Progenitor cell of endocrine pancreas (in vitro differentiated cells): ENCODE data around the gene PDIA4. TPM values are rescaled to one million over a fixed set of nuclear protein-coding genes. Genes with fewer than 3 reads are reported as not detected.
"Not testable (repeated sequence)": the region's sequence is repeated elsewhere in the genome, so short reads cannot be mapped to it uniquely, and the experiment has no call there.

Experiments
- DNase-seq: peaks from one replicate; pipeline ENCODE4 v3.0.0; 2021; ENCODE audit warnings: low spot score; ENCODE audit not compliant: unreplicated experiment
- H3K27ac Mint-ChIP-seq: 2 replicates; pipeline ENCODE4 v1.8.0; 2021; ENCODE audit warnings: mild to moderate bottlenecking, moderate library complexity, mixed read lengths
- H3K27me3 Mint-ChIP-seq: 2 replicates; pipeline ENCODE4 v1.8.0; 2021; ENCODE audit warnings: mixed read lengths
- H3K36me3 Mint-ChIP-seq: 2 replicates; pipeline ENCODE4 v1.8.0; 2022; ENCODE audit warnings: mixed read lengths; ENCODE audit not compliant: insufficient read depth
- H3K4me1 Mint-ChIP-seq: 2 replicates; pipeline ENCODE4 v1.8.0; 2021; ENCODE audit warnings: low read depth, mixed read lengths
- H3K4me3 Mint-ChIP-seq: 2 replicates; pipeline ENCODE4 v1.8.0; 2021; ENCODE audit warnings: low read depth, mild to moderate bottlenecking, moderate library complexity, mixed read lengths
- H3K9me3 Mint-ChIP-seq: 2 replicates; pipeline ENCODE4 v1.8.0; 2021; ENCODE audit warnings: low read depth, mixed read lengths
- CTCF ChIP-seq: fragments of 200-600 bp; sonication (generic); IDR thresholded peaks from one replicate; pipeline ENCODE4 v1.5.0; 2021; ENCODE audit warnings: antibody characterized with exemption, mild to moderate bottlenecking; ENCODE audit not compliant: unreplicated experiment
- total RNA-seq: library from RNA; stranded (reverse); gene quantifications from 2 replicates; pipeline ENCODE4 v1.2.1, GENCODE V29; 2021

The PDIA4 gene
- total RNA-seq, 1 donor from 2014 or later = 238 TPM

GRCh38 chr7:149031353-149031910, 3.1 kb upstream of the PDIA4 start:
- no peak for TF ChIP-seq CTCF
- Mint-ChIP-seq H3K27me3 (peaks cover 5% of the 10 kb centered on the region), H3K27ac (no peak overlapping the region), H3K36me3 (no peaks in the 10 kb centered on the region), H3K4me1 (peaks cover 9% of the 10 kb centered on the region), H3K4me3 (no peak overlapping the region), H3K9me3 (no peaks in the 10 kb centered on the region)
- DNase-seq = no peak

GRCh38 chr7:149030439-149030838, 2.1 kb upstream of the PDIA4 start:
- not testable (repeated sequence) for H3K27ac Mint-ChIP-seq, DNase-seq, H3K36me3 Mint-ChIP-seq, H3K4me3 Mint-ChIP-seq, H3K9me3 Mint-ChIP-seq, H3K27me3 Mint-ChIP-seq
- peaks cover 16% of the 10 kb centered on the region for H3K4me1 Mint-ChIP-seq

GRCh38 chr7:149027611-149028345, 527 bp downstream of the PDIA4 start:
- no peak for DNase-seq
- no peak for TF ChIP-seq CTCF
- Mint-ChIP-seq H3K36me3 (peaks cover 4% of the 10 kb centered on the region), H3K4me3 (peak overlapping the region; percentile 86), H3K27ac (peak overlapping the region; percentile 98), H3K4me1 (peaks cover 20% of the 10 kb centered on the region), H3K9me3 (no peaks in the 10 kb centered on the region), H3K27me3 (peaks cover 5% of the 10 kb centered on the region)

- Mint-ChIP-seq H3K27me3 (peaks cover 5% of the 10 kb centered on the region), H3K4me1 (peaks cover 20% of the 10 kb centered on the region), H3K9me3 (no peaks in the 10 kb centered on the region), H3K36me3 (peaks cover 4% of the 10 kb centered on the region), H3K4me3 (peak overlapping the region; percentile 86), H3K27ac (peak overlapping the region; percentile 98)
- DNase-seq = no peak
- no peak for TF ChIP-seq CTCF
Observed at GRCh38 chr7:149027055-149027454, 1.2 kb downstream of the PDIA4 start.

- no peak for TF ChIP-seq CTCF
- no peak overlapping the region for H3K4me3 Mint-ChIP-seq
- H3K27ac Mint-ChIP-seq = peak overlapping the region; percentile 10
- peaks cover 20% of the 10 kb centered on the region for H3K4me1 Mint-ChIP-seq
- no peaks in the 10 kb centered on the region for H3K27me3 Mint-ChIP-seq
- no peaks in the 10 kb centered on the region for H3K9me3 Mint-ChIP-seq
- DNase-seq = no peak
- H3K36me3 Mint-ChIP-seq = peaks cover 19% of the 10 kb centered on the region
Observed at GRCh38 chr7:149023662-149024061, 4.6 kb downstream of the PDIA4 start.
